Adrenal gland (tissue), 5 donors: ENCODE data around the gene KRT81.

Source experiments
- POLR2A ChIP-seq, 2 donors: fragments of 450-650 bp; IDR thresholded peaks; one replicate each; pipeline ENCODE4 v1.6.1; 2017; ENCODE audit warnings: antibody characterized with exemption in 2 of 2, mild to moderate bottlenecking in 2 of 2, moderate library complexity in 1 of 2
- TF ChIP-seq, protein P1 (sequence below), 6 experiments: fragments of 450-650 bp in 4 of 6; fragments of 200-600 bp in 2 of 6; sonication (generic) in 1 of 6; IDR thresholded peaks; 1 replicate in 5 of 6; 2 replicates in 1 of 6; pipeline versions ENCODE4 v1.5.1 to v1.8.0; 2016 to 2021; ENCODE audit warnings: antibody characterized with exemption in 6 of 6, mild to moderate bottlenecking in 2 of 6, moderate library complexity in 1 of 6
- donor health status: DM: no; HTN: no; CAD: no.

DNA sequence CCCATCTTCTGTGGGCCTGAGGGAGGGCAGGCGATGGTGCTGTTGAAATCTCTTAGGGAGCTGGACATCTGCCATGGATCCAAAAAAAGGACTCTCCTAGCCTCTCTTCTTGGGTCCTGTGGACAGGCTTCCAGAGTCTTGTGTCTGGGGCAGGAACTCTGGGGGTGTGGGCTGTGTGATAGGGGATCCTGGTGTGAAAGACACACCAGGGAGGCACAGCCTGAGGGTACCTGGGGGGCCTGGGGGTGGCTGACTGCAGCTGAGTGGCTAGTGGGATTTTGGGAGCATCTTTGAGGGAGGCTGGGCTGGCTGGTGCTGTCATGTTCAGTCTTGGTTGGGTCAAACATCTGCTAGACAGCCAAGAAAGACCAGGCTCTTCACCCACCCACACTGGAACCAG is 31.7 kb upstream of the KRT81 start:
- TF ChIP-seq, protein P1, sequence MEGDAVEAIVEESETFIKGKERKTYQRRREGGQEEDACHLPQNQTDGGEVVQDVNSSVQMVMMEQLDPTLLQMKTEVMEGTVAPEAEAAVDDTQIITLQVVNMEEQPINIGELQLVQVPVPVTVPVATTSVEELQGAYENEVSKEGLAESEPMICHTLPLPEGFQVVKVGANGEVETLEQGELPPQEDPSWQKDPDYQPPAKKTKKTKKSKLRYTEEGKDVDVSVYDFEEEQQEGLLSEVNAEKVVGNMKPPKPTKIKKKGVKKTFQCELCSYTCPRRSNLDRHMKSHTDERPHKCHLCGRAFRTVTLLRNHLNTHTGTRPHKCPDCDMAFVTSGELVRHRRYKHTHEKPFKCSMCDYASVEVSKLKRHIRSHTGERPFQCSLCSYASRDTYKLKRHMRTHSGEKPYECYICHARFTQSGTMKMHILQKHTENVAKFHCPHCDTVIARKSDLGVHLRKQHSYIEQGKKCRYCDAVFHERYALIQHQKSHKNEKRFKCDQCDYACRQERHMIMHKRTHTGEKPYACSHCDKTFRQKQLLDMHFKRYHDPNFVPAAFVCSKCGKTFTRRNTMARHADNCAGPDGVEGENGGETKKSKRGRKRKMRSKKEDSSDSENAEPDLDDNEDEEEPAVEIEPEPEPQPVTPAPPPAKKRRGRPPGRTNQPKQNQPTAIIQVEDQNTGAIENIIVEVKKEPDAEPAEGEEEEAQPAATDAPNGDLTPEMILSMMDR (IDR thresholded peaks at IDR 0.05), result no peak
- TF ChIP-seq POLR2A (IDR thresholded peaks at IDR 0.05), result no peak
